ENCODE data around the gene SLC22A23.

DNA sequence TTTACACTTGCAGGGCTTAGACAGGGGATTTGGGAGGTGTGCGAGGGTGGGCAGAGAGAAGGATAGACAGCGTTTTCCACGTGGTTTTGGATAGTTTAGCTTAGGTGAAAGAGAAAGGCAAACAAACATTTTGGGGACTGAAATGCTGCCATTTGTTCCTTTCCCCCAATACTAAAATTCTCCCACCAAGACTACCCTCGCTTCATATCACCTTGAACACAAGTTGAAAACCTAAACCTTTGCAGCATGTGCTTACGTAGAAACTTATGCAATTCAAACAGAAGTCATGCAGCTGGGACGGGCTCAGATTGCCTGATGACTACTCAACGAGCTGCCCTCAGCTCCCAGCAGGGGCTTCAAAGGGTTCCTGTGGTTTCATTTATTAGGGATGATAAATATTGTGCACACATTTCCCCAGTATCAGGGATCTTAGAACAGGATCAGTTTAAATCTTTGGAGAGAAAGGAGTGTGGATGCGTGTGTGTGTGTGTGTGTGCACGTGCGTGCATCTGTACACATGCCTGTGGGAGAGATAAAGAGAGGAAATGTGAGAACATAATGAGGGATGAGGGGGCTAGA lies 77.3 kb downstream of the SLC22A23 start:
- TF ChIP-seq EZH2 (IDR thresholded peaks at IDR 0.05; ENCODE audit: insufficient read depth, poor library complexity, severe bottlenecking) = no peak
- no peak for TF ChIP-seq EZH2phosphoT487 (IDR thresholded peaks at IDR 0.05; ENCODE audit: insufficient read depth, low read depth)
